H1 (cell line): ENCODE measurements around the gene SHISA9. TPM values are rescaled to one million over a fixed set of nuclear protein-coding genes. Genes with fewer than 3 reads are reported as not detected.

Experiments
- CTCF ChIA-PET: fragments of 300-600 bp; sonication (Branson Sonifier 250); formaldehyde crosslinking; loops from one replicate; lab custom pipeline; 2021; ENCODE audit not compliant: partially characterized antibody; lab: Charles Lee
- POLR2A ChIA-PET: fragments of 300-600 bp; sonication (Branson Sonifier 250); formaldehyde crosslinking; loops from one replicate; lab custom pipeline; 2021; ENCODE audit warnings: inconsistent platforms; ENCODE audit not compliant: partially characterized antibody; lab: Charles Lee
- DNase-seq, 2 experiments: peaks; one replicate each; pipeline versions ENCODE4 v3.0.0 to v3.0.0-alpha.2; 2010 to 2022; ENCODE audit warnings: low spot score in 2 of 2, low read depth in 1 of 2, mixed read lengths in 1 of 2
- FAIRE-seq: peaks from 2 replicates; lab custom pipeline; 2011; peaks lifted over from hg19 to GRCh38; lab: Jason Lieb, UNC
- H2AFZ ChIP-seq: 2 replicates; pipeline ENCODE4 v1.8.1; 2012; ENCODE audit warnings: low read length, inconsistent platforms
- H2AK5ac ChIP-seq: 2 replicates; pipeline ENCODE4 v1.6.1; 2013; ENCODE audit warnings: low read depth, low read length
- H2BK120ac ChIP-seq: replicated peaks from 2 replicates; pipeline ENCODE3; 2013; ENCODE audit warnings: low read depth, low read length, inconsistent platforms
- H2BK12ac ChIP-seq: 2 replicates; pipeline ENCODE4 v1.6.1; 2013; ENCODE audit warnings: low read depth, low read length
- H2BK15ac ChIP-seq: 2 replicates; pipeline ENCODE4 v1.6.1; 2013; ENCODE audit warnings: low read length
- H2BK20ac ChIP-seq: 2 replicates; pipeline ENCODE4 v1.6.1; 2013; ENCODE audit warnings: low read length
- H2BK5ac ChIP-seq: 2 replicates; pipeline ENCODE4 v1.6.1; 2013; ENCODE audit warnings: low read depth, low read length
- H3K14ac ChIP-seq: 2 replicates; pipeline ENCODE4 v1.6.1; 2013; ENCODE audit warnings: inconsistent platforms; ENCODE audit not compliant: insufficient read length
- H3K18ac ChIP-seq: 2 replicates; pipeline ENCODE4 v1.6.1; 2013; ENCODE audit warnings: low read length; ENCODE audit errors: extremely low read depth
- H3K23ac ChIP-seq: 2 replicates; pipeline ENCODE4 v1.6.1; 2013; ENCODE audit warnings: inconsistent platforms; ENCODE audit not compliant: insufficient read length
- H3K23me2 ChIP-seq: 2 replicates; pipeline ENCODE4 v1.6.1; 2013; ENCODE audit warnings: low read depth, low read length
- H3K27ac ChIP-seq: 2 replicates; pipeline ENCODE4 v1.6.1; 2011; ENCODE audit warnings: low read depth, low read length, inconsistent platforms
- H3K27me3 ChIP-seq, 4 experiments: replicated peaks in 1 of 4; 1 replicate in 1 of 4; 2 replicates in 3 of 4; pipeline versions ENCODE4 v1.6.1 to v1.8.1; 2011 to 2013; ENCODE audit warnings: low read length in 3 of 4, mild to moderate bottlenecking in 3 of 4, inconsistent platforms in 2 of 4, mixed read lengths in 2 of 4, moderate library complexity in 1 of 4; ENCODE audit not compliant: control insufficient read depth in 3 of 4, insufficient read depth in 3 of 4; ENCODE audit errors: extremely low read depth in 1 of 4
- H3K36me3 ChIP-seq, 4 experiments: 2 replicates each; pipeline versions ENCODE4 v1.6.1 to v1.8.1; 2011 to 2013; ENCODE audit warnings: mild to moderate bottlenecking in 4 of 4, low read length in 3 of 4, moderate library complexity in 2 of 4, control low read depth in 1 of 4, inconsistent platforms in 1 of 4; ENCODE audit not compliant: insufficient read depth in 4 of 4, control insufficient read depth in 2 of 4
- H3K4ac ChIP-seq: replicated peaks from 2 replicates; pipeline ENCODE3; 2013; ENCODE audit warnings: low read length, low read depth, mixed read lengths, inconsistent platforms; ENCODE audit not compliant: insufficient read length
- H3K4me1 ChIP-seq, 4 experiments: replicated peaks in 1 of 4; 1 replicate in 1 of 4; 2 replicates in 3 of 4; pipeline versions ENCODE4 v1.6.1 to v1.8.1; 2011 to 2013; ENCODE audit warnings: low read length in 3 of 4, inconsistent platforms in 2 of 4, mixed read lengths in 1 of 4; ENCODE audit not compliant: insufficient read depth in 4 of 4, control insufficient read depth in 3 of 4
- H3K4me2 ChIP-seq, 2 experiments: 2 replicates each; pipeline versions ENCODE4 v1.6.1 to v1.8.1; 2011 to 2013; ENCODE audit warnings: low read depth in 2 of 2, low read length in 2 of 2, control low read depth in 1 of 2, inconsistent platforms in 1 of 2, mild to moderate bottlenecking in 1 of 2; ENCODE audit not compliant: insufficient read depth in 1 of 2
- H3K4me3 ChIP-seq, 4 experiments: fragments of 200-600, 300-600 bp in 1 of 4; sonication (generic), shearing (Covaris generic), sonication (Bioruptor Twin) in 1 of 4; 2 replicates each; pipeline versions ENCODE4 v1.5.1 to v1.8.1; 2011 to 2016; ENCODE audit warnings: low read length in 4 of 4, low read depth in 3 of 4, control low read depth in 2 of 4, inconsistent platforms in 2 of 4, mild to moderate bottlenecking in 2 of 4, mixed read lengths in 1 of 4, moderate library complexity in 1 of 4; ENCODE audit not compliant: insufficient read depth in 2 of 4; ENCODE audit errors: extremely low read depth in 1 of 4
- H3K56ac ChIP-seq: replicated peaks from 2 replicates; pipeline ENCODE3; 2013; ENCODE audit warnings: low read depth, mild to moderate bottlenecking, mixed read lengths, low read length, inconsistent platforms; ENCODE audit not compliant: insufficient read length
- H3K79me1 ChIP-seq: 2 replicates; pipeline ENCODE4 v1.6.1; 2013; ENCODE audit warnings: low read depth, low read length, control low read depth
- H3K79me2 ChIP-seq, 2 experiments: 2 replicates each; pipeline versions ENCODE4 v1.6.1 to v1.8.1; 2012 to 2013; ENCODE audit warnings: low read length in 2 of 2, mild to moderate bottlenecking in 2 of 2, inconsistent platforms in 1 of 2; ENCODE audit not compliant: insufficient read depth in 2 of 2, control insufficient read depth in 1 of 2
- H3K9ac ChIP-seq, 4 experiments: replicated peaks in 1 of 4; 1 replicate in 1 of 4; 2 replicates in 3 of 4; pipeline versions ENCODE4 v1.6.1 to v1.8.1; 2011 to 2013; ENCODE audit warnings: low read depth in 3 of 4, low read length in 3 of 4, control low read depth in 2 of 4, mild to moderate bottlenecking in 2 of 4, moderate library complexity in 2 of 4, inconsistent platforms in 1 of 4; ENCODE audit errors: extremely low read depth in 1 of 4
- H3K9me3 ChIP-seq, 2 experiments: 2 replicates each; pipeline versions ENCODE4 v1.6.1 to v1.8.1; 2012 to 2013; ENCODE audit warnings: mild to moderate bottlenecking in 2 of 2, moderate library complexity in 2 of 2, control low read depth in 1 of 2, inconsistent platforms in 1 of 2, low read depth in 1 of 2, low read length in 1 of 2, mixed read lengths in 1 of 2; ENCODE audit not compliant: insufficient read depth in 2 of 2
- H4K20me1 ChIP-seq, 2 experiments: replicated peaks in 1 of 2; 2 replicates each; pipeline versions ENCODE3 to v1.8.1; 2011 to 2013; ENCODE audit warnings: inconsistent platforms in 2 of 2, low read length in 2 of 2, mild to moderate bottlenecking in 1 of 2; ENCODE audit not compliant: insufficient read depth in 2 of 2, control insufficient read depth in 1 of 2
- H4K5ac ChIP-seq: 2 replicates; pipeline ENCODE4 v1.6.1; 2013; ENCODE audit warnings: low read length, low read depth, mixed read lengths, inconsistent platforms; ENCODE audit not compliant: insufficient read length
- H4K8ac ChIP-seq: 2 replicates; pipeline ENCODE4 v1.8.0; 2013; ENCODE audit warnings: mild to moderate bottlenecking, moderate library complexity, low read length, inconsistent platforms; ENCODE audit not compliant: insufficient read depth; ENCODE audit errors: extremely low read depth
- H4K91ac ChIP-seq: replicated peaks from 2 replicates; pipeline ENCODE3; 2013; ENCODE audit warnings: low read length, mixed read lengths, inconsistent platforms; ENCODE audit not compliant: insufficient read length
- RAD21 ChIP-seq, 2 experiments: IDR thresholded peaks in 1 of 2; conservative IDR thresholded peaks in 1 of 2; 2 replicates each; pipeline ENCODE4 v1.6.1; 2011; ENCODE audit warnings: low read depth in 2 of 2, low read length in 2 of 2, improper control_type of control experiment in 1 of 2, inconsistent platforms in 1 of 2, mild to moderate bottlenecking in 1 of 2, moderate library complexity in 1 of 2
- ZNF274 ChIP-seq: IDR thresholded peaks from 2 replicates; pipeline ENCODE4 v1.7.0; 2012; ENCODE audit warnings: low read length, borderline replicate concordance; ENCODE audit errors: extremely low read depth
- WGBS, 2 experiments: shearing (Covaris generic) in 1 of 2; methylation state at CpG; one replicate each; pipeline versions ENCODE4 v1.1.6 to v1.1.7; 2013 to 2015; ENCODE audit warnings: low lambda C conversion rate in 2 of 2, mixed read lengths in 2 of 2, inconsistent platforms in 1 of 2, low coverage in 1 of 2, missing lambda C conversion rate in 1 of 2; ENCODE audit not compliant: insufficient replicate concordance in 2 of 2, insufficient coverage in 1 of 2, insufficient read length in 1 of 2; ENCODE audit errors: extremely low coverage in 1 of 2, missing lambda C conversion rate in 1 of 2; 5-methylcytosine and 5-hydroxymethylcytosine counted together
- polyA plus RNA-seq, 7 experiments: library from polyadenylated mRNA; depleted of rRNA in 3 of 7; stranded (reverse) in 5 of 7; unstranded in 2 of 7; fragments of >200 nt in 5 of 7; fragments of 200-250 nt in 2 of 7; gene quantifications; 1 replicate in 5 of 7; 2 replicates in 1 of 7; 4 replicates in 1 of 7; pipeline versions ENCODE4 v1.2.1 to v1.2.3, GENCODE V29; 2011 to 2013; ENCODE audit warnings: missing spikeins in 2 of 7, mixed read lengths in 2 of 7
- total RNA-seq: library from RNA; stranded (reverse); fragmentation: NEBNext Ultra II Directional; extraction: Animal tissue kit (Norgen Biotek cat#: 25700); gene quantifications from 2 replicates; pipeline ENCODE4 v1.2.1, GENCODE V29; 2021

The SHISA9 gene
- total and polyA plus RNA-seq, 2 of the 8 experiments (the other 6 are each of a cell fraction or from before 2014, with no cell fraction given), result 25.6 to 39.8 TPM

DNA sequence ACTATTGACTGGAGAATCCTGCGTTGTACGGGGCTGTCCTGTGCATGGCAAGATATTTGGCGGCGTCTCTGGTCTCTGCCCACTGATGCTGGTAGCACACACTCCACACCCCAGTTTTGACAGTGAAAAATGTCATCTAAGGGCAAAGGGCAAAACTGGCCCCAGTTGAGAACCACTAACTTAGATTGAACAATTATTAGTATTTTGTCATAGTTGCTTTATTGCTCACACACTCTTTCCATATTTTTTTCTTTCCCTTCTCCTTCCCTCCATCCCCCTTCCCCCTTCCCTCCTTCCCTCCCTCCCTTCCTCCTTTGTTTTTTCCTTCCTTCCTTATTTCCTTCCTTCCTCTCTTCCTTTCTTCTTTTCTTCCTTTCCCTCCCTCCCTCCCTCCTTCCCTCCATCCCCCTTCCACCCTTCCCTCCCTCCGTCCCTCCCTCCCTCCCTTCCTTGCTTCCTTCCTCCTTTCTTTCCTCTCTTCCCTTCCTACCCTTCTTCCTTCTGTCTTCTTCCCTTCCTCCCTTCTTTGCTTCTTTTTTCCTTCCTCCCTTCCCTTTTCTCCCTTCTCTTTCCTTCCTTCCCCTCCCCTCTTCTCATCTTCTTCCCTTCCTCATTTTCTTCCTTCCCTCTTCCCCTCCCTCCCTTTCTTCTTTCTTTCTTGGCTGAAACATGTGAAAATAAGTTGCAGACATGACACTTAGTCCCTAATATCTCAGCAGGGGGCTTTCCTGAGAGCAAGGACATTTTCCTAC, 5.5 kb downstream of the SHISA9 start:
- Histone ChIP-seq H3K27me3 (no peaks in the 10 kb centered on the region), H3K18ac (no peak overlapping the region), H2BK5ac (no peak overlapping the region), H3K23me2 (peaks cover 14% of the 10 kb centered on the region; the same call in 1 of the 2 replicates), H2AFZ (no peak overlapping the region), H3K36me3 (peaks cover 6 to 28% (median 20%) of the 10 kb centered on the region in 4 experiments), H2AK5ac (no peak overlapping the region), H2BK20ac (no peak overlapping the region), H3K4me2 (no peak overlapping the region; a peak in 1 of 4 replicates), H3K4me3 (no peak overlapping the region), H3K23ac (no peak overlapping the region), H3K4me1 (peaks cover 2 to 6% (median 4%) of the 10 kb centered on the region in 4 experiments; a peak in 4 of 7 replicates), H4K91ac (no peak overlapping the region), H3K9ac (no peak overlapping the region), H2BK15ac (no peak overlapping the region), H3K14ac (no peak overlapping the region), H4K20me1 (peaks cover 16 to 23% of the 10 kb centered on the region in 2 experiments), H3K79me1 (peaks cover 10% of the 10 kb centered on the region; the same call in 1 of the 2 replicates), H3K27ac (no peak overlapping the region), H2BK12ac (no peak overlapping the region), H4K5ac (no peak overlapping the region), H3K79me2 (peaks cover 0 to 71% of the 10 kb centered on the region in 2 experiments; a peak in 3 of 4 replicates), H2BK120ac (no peak overlapping the region), H3K56ac (no peak overlapping the region), H3K9me3 (no peaks in the 10 kb centered on the region; a peak in 1 of 4 replicates), H4K8ac (no peak overlapping the region), H3K4ac (no peak overlapping the region)
- CTCF ChIA-PET, result interaction anchor here (0.8 to 3.9 kb wide), 19 partner anchors 8 to 461 kb away, joined by 3 to 20 read pairs (median 3); no protein-coding TSS in a partner anchor
- FAIRE-seq, result no peak
- no peak for TF ChIP-seq ZNF274
- TF ChIP-seq RAD21 (IDR thresholded peaks at IDR 0.05 in 1 of 2, conservative IDR thresholded peaks at IDR 0.05 in 1 of 2; ENCODE audit: low read depth in 2 of 2, low read length in 2 of 2), result no peak
- WGBS, 2 experiments, result 87% methylated on average over 4 of the region's 5 CpGs; no CpG with 5 or more reads in 1 of the 2 experiments
- POLR2A ChIA-PET, result interaction anchor here (1.0 to 1.2 kb wide), 3 partner anchors 8 to 442 kb away, joined by 3 read pairs; no protein-coding TSS in a partner anchor
- DNase-seq, result no peak
